IMR-90 (cell line): ENCODE results near the gene MLH3.

ENCODE experiments used
- BHLHE40 ChIP-seq: fragments of 150-350 bp; IDR thresholded peaks from 2 replicates; pipeline ENCODE4 v1.6.1; 2016; ENCODE audit warnings: mild to moderate bottlenecking, low read depth, low read length
- CEBPB ChIP-seq: IDR thresholded peaks from 2 replicates; pipeline ENCODE4 v1.6.1; 2012; ENCODE audit warnings: low read depth, low read length, improper control_type of control experiment
- MXI1 ChIP-seq: IDR thresholded peaks from 2 replicates; pipeline ENCODE4 v1.6.1; 2012; ENCODE audit warnings: low read depth, mild to moderate bottlenecking, low read length, moderate library complexity, borderline replicate concordance
- POLR2A ChIP-seq: IDR thresholded peaks from 2 replicates; pipeline ENCODE4 v1.6.1; 2012; ENCODE audit warnings: mild to moderate bottlenecking, low read depth, low read length
- RFX5 ChIP-seq: IDR thresholded peaks from 2 replicates; pipeline ENCODE4 v1.8.0; 2012; ENCODE audit warnings: low read depth, mild to moderate bottlenecking, low read length, moderate library complexity
- SMC3 ChIP-seq: fragments of 150-350 bp; IDR thresholded peaks from 2 replicates; pipeline ENCODE4 v1.6.1; 2016; ENCODE audit warnings: low read depth, mild to moderate bottlenecking, antibody characterized with exemption, low read length, moderate library complexity
- TF ChIP-seq, protein P1 (sequence below): conservative IDR thresholded peaks from 2 replicates; pipeline ENCODE4 v1.5.1; 2012; ENCODE audit warnings: mild to moderate bottlenecking, low read depth, low read length, improper control_type of control experiment
- TF ChIP-seq, protein P2 (sequence below): fragments of 150-350 bp; IDR thresholded peaks from 2 replicates; pipeline ENCODE4 v1.6.1; 2017; ENCODE audit warnings: mild to moderate bottlenecking, antibody characterized with exemption, low read length, low read depth

DNA sequence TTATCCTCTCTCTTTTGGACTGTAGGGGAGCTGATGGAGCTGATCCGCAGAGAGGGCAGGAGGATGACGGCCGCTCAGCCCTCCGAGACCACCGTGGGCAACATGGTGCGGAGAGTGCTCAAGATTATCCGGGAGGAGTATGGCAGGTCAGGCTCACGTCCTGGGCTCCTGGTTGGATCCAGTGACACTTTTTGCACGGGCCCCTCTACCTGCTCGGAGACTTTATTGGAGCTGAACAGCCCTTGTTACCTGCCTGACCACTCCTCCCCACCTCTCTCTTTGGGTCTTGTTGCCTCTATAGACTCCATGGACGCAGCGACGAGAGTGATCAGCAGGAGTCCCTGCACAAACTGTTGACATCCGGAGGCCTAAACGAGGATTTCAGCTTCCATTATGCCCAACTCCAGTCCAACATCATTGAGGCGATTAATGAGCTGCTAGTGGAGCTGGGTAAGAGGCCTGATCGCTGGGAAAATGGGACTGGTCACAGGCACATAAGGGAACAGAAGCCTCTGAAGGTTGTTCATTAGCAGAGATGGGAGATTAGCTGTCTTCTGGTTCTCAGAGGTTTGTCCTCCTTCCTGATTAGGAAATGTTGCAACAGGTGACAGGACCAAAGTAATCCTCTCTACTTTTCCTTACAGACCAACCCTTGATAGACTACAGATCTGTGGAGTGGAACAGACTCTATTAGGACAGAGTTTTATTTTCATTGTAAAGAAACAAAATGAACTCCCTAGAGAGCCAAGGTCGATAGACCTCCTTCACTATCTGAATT is 47.8 kb downstream of the MLH3 start:
- TF ChIP-seq, protein P1, sequence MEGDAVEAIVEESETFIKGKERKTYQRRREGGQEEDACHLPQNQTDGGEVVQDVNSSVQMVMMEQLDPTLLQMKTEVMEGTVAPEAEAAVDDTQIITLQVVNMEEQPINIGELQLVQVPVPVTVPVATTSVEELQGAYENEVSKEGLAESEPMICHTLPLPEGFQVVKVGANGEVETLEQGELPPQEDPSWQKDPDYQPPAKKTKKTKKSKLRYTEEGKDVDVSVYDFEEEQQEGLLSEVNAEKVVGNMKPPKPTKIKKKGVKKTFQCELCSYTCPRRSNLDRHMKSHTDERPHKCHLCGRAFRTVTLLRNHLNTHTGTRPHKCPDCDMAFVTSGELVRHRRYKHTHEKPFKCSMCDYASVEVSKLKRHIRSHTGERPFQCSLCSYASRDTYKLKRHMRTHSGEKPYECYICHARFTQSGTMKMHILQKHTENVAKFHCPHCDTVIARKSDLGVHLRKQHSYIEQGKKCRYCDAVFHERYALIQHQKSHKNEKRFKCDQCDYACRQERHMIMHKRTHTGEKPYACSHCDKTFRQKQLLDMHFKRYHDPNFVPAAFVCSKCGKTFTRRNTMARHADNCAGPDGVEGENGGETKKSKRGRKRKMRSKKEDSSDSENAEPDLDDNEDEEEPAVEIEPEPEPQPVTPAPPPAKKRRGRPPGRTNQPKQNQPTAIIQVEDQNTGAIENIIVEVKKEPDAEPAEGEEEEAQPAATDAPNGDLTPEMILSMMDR = no peak
- TF ChIP-seq SMC3 (no peak), BHLHE40 (no peak), POLR2A (no peak), MXI1 (no peak), RFX5 (no peak), CEBPB (no peak)
- TF ChIP-seq, protein P2, sequence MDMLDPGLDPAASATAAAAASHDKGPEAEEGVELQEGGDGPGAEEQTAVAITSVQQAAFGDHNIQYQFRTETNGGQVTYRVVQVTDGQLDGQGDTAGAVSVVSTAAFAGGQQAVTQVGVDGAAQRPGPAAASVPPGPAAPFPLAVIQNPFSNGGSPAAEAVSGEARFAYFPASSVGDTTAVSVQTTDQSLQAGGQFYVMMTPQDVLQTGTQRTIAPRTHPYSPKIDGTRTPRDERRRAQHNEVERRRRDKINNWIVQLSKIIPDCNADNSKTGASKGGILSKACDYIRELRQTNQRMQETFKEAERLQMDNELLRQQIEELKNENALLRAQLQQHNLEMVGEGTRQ = no peak
